ENCODE results near the gene NPAS3.

- TF ChIP-seq CTCF (IDR thresholded peaks at IDR 0.05) (no peak), POLR2A (IDR thresholded peaks at IDR 0.05) (no peak)
These were observed 590.0 kb downstream of the NPAS3 start for GRCh38 chr14:33528655-33529054.
